Skeletal muscle satellite cell (primary cell): ENCODE data around the gene XRRA1. TPM values are rescaled to one million over a fixed set of nuclear protein-coding genes. Genes with fewer than 3 reads are reported as not detected.

Experiments
- H3K27me3 ChIP-seq: 2 replicates; pipeline ENCODE4 v1.7.0; 2013; ENCODE audit warnings: low read length; ENCODE audit not compliant: control insufficient read depth, insufficient read depth
- H3K36me3 ChIP-seq: 2 replicates; pipeline ENCODE4 v1.7.0; 2013; ENCODE audit warnings: mild to moderate bottlenecking, control low read depth, low read length; ENCODE audit not compliant: insufficient read depth
- H3K4me1 ChIP-seq: 2 replicates; pipeline ENCODE4 v1.7.0; 2013; ENCODE audit warnings: low read length; ENCODE audit not compliant: control insufficient read depth, insufficient read depth
- H3K4me2 ChIP-seq: 2 replicates; pipeline ENCODE4 v1.7.0; 2013; ENCODE audit warnings: mild to moderate bottlenecking, low read length
- H3K4me3 ChIP-seq: 2 replicates; pipeline ENCODE4 v1.7.0; 2013; ENCODE audit warnings: low read length
- H3K9ac ChIP-seq: 2 replicates; pipeline ENCODE4 v1.7.0; 2013; ENCODE audit warnings: mild to moderate bottlenecking, low read depth, low read length, moderate library complexity
- H3K9me3 ChIP-seq: replicated peaks from 2 replicates; pipeline ENCODE4 v1.7.0; 2013; ENCODE audit warnings: mild to moderate bottlenecking, control low read depth, low read length
- small RNA-seq: library from RNA; depleted of rRNA; stranded (forward); fragments of <200 nt; gene quantifications from one replicate; pipeline ENCODE3, GENCODE V24; 2012

Gene XRRA1

DNA sequence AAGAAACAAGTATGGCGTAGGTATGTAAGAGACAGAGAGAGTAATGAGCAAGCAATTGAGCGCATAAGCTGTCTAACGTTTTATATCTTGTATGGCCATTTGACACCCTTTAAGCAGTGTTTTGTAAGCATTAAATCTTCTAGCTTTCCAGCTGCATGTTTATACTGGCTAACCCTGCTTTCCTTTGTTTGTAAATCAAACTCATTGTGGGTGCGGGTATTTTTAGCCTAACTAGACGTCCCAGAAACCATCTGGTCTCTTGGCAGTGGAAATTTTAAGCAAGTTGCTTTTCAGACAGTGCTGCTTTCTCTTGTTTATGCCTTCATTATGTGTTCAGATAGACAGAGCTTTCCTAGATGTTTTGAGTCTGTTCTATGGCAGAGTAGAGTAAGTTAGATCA lies 126.7 kb downstream of the XRRA1 start:
- Histone ChIP-seq H3K4me2 (no peak overlapping the region), H3K4me1 (peaks cover 37% of the 10 kb centered on the region), H3K36me3 (peaks cover 26% of the 10 kb centered on the region), H3K4me3 (no peak overlapping the region), H3K9me3 (no peaks in the 10 kb centered on the region), H3K27me3 (no peaks in the 10 kb centered on the region), H3K9ac (no peak overlapping the region)

GRCh38 chr11:74820763-74821162 lies 128.1 kb downstream of the XRRA1 start:
- Histone ChIP-seq H3K36me3 (peaks cover 22% of the 10 kb centered on the region), H3K27me3 (no peaks in the 10 kb centered on the region), H3K4me3 (no peak overlapping the region), H3K9ac (peak overlapping the region; percentile 38), H3K4me1 (peaks cover 37% of the 10 kb centered on the region), H3K9me3 (no peaks in the 10 kb centered on the region), H3K4me2 (no peak overlapping the region)

DNA sequence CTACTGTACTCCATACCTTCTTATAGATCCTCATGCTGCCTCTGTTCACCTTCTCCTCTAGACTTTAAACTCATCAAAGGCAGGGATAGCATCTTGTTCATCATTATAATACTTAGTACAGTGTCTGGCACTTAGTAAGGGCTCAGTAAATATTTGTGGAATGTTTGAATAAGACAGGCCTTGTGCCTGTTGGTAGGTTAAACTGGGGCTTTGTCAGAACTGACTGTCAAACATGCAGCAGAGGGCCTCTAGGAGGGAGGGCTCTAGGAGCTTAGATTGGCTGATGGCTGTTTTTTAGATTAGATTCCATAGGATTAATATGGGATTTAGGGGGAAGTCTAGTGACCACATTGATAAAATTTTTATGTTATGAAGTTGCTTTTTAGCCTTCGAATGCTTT lies 129.5 kb downstream of the XRRA1 start:
- peaks cover 37% of the 10 kb centered on the region for H3K4me1 ChIP-seq
- H3K9ac ChIP-seq, result no peak overlapping the region
- no peak overlapping the region for H3K4me2 ChIP-seq
- no peaks in the 10 kb centered on the region for H3K9me3 ChIP-seq
- H3K27me3 ChIP-seq, result no peaks in the 10 kb centered on the region
- no peak overlapping the region for H3K4me3 ChIP-seq
- peaks cover 22% of the 10 kb centered on the region for H3K36me3 ChIP-seq

DNA sequence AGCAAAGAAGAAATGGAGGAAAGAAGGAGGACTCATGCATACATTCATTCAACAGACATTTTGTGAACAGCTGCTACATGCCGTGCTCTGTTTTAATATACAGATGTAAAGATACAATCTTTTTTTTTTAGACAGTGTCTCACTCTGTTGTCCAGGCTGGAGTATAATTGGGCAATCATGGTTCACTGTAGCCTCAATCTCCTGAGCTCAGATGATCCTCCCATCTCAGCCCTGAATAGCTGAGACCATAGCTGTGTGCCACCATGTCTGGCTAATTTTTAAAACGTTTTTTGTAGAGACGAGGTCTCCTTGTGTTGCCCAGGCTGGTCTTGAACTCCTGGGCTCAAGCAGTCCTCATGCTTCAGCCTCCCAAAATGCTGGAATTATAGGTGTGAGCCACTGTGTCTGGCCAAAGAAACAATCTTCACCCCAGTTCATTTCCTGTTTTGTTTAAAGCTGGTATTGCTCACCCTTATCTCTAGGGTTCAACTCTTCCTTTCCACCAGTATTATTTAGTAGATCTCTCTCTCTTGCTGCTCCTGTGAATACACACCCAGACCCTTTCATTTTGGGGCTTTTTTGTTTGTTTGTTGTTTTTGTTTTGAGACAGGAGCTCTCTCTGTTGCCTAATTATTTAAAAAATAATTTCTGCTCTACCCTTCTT lies 130.5 kb downstream of the XRRA1 start:
- Histone ChIP-seq H3K4me2 (no peak overlapping the region), H3K27me3 (no peaks in the 10 kb centered on the region), H3K9me3 (no peaks in the 10 kb centered on the region), H3K36me3 (peaks cover 17% of the 10 kb centered on the region), H3K4me3 (no peak overlapping the region), H3K9ac (no peak overlapping the region), H3K4me1 (peaks cover 37% of the 10 kb centered on the region)

GRCh38 chr11:74816664-74817063 lies 132.2 kb downstream of the XRRA1 start:
- H3K36me3 ChIP-seq, result peaks cover 14% of the 10 kb centered on the region
- peaks cover 26% of the 10 kb centered on the region for H3K4me1 ChIP-seq
- no peaks in the 10 kb centered on the region for H3K9me3 ChIP-seq
- H3K27me3 ChIP-seq, result no peaks in the 10 kb centered on the region
- no peak overlapping the region for H3K4me3 ChIP-seq
- no peak overlapping the region for H3K4me2 ChIP-seq
- H3K9ac ChIP-seq, result no peak overlapping the region

GRCh38 chr11:74815966-74816365 lies 132.9 kb downstream of the XRRA1 start:
- Histone ChIP-seq H3K4me2 (no peak overlapping the region), H3K4me3 (no peak overlapping the region), H3K9me3 (no peaks in the 10 kb centered on the region), H3K27me3 (no peaks in the 10 kb centered on the region), H3K9ac (no peak overlapping the region), H3K4me1 (peaks cover 24% of the 10 kb centered on the region), H3K36me3 (peaks cover 14% of the 10 kb centered on the region)

- Histone ChIP-seq H3K4me3 (no peak overlapping the region), H3K36me3 (no peaks in the 10 kb centered on the region), H3K4me1 (no peaks in the 10 kb centered on the region), H3K4me2 (no peak overlapping the region), H3K9me3 (no peaks in the 10 kb centered on the region), H3K27me3 (no peaks in the 10 kb centered on the region), H3K9ac (no peak overlapping the region)
These were observed 139.1 kb downstream of the XRRA1 start for GRCh38 chr11:74809801-74810200.

DNA sequence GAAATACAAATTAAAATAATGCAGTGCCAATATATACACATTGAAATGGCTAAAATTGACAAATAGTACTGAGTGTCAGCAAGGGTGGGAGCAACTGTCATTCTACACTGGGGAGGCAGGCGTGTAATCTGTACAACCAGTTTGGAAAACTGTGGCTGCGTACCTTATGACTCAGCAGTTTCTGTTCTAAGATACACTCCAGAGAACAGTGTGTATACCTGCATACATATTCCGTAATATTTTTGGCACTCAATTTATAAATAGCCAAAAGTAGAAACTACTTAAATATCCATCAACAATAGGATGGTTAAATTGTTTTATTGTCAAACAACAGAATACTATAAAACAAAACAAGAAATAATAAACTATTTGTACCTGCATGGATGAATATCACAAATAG lies 142.6 kb downstream of the XRRA1 start:
- Histone ChIP-seq H3K4me3 (no peak overlapping the region), H3K4me2 (no peak overlapping the region), H3K4me1 (no peaks in the 10 kb centered on the region), H3K36me3 (no peaks in the 10 kb centered on the region), H3K9me3 (no peaks in the 10 kb centered on the region), H3K27me3 (no peaks in the 10 kb centered on the region), H3K9ac (no peak overlapping the region)

- peaks cover 35% of the 10 kb centered on the region for H3K36me3 ChIP-seq
- H3K9ac ChIP-seq, result no peak overlapping the region
- no peak overlapping the region for H3K4me2 ChIP-seq
- H3K4me3 ChIP-seq, result no peak overlapping the region
- H3K4me1 ChIP-seq, result no peaks in the 10 kb centered on the region
- no peaks in the 10 kb centered on the region for H3K9me3 ChIP-seq
- no peaks in the 10 kb centered on the region for H3K27me3 ChIP-seq
These were observed 157.4 kb downstream of the XRRA1 start for GRCh38 chr11:74791333-74792100.

Small RNAs within 50 kb of the gene (small RNA-seq; reads per million reads assigned to genes)
- gene RN7SL239P, result not detected
- gene RNU6-216P, result 0.21 reads per million
